Spinal cord (tissue), 10 donors: ENCODE measurements around the gene TTYH2. TPM values are rescaled to one million over a fixed set of nuclear protein-coding genes. Genes with fewer than 3 reads are reported as not detected.

Source experiments
- DNase-seq, 6 donors: peaks; one replicate each; pipeline versions ENCODE4 v3.0.0 to v3.0.0-alpha.2; 2013 to 2015; ENCODE audit warnings: low spot score in 6 of 6, low read depth in 4 of 6
- H3K27ac ChIP-seq: one replicate; pipeline ENCODE4 v1.5.1; 2013; ENCODE audit warnings: low read depth, low read length, control low read depth
- H3K27me3 ChIP-seq: one replicate; pipeline ENCODE4 v1.6.1; 2013; ENCODE audit warnings: low read length; ENCODE audit not compliant: control insufficient read depth, insufficient read depth
- H3K36me3 ChIP-seq: one replicate; pipeline ENCODE4 v1.6.1; 2013; ENCODE audit warnings: low read length; ENCODE audit not compliant: control insufficient read depth, insufficient read depth
- H3K4me1 ChIP-seq: one replicate; pipeline ENCODE4 v1.6.1; 2013; ENCODE audit warnings: low read length; ENCODE audit not compliant: control insufficient read depth, insufficient read depth
- H3K4me3 ChIP-seq: one replicate; pipeline ENCODE4 v1.5.1; 2013; ENCODE audit warnings: low read depth, low read length, control low read depth
- H3K9me3 ChIP-seq: one replicate; pipeline ENCODE4 v1.6.1; 2013; ENCODE audit warnings: low read length; ENCODE audit not compliant: control insufficient read depth, insufficient read depth
- WGBS: methylation state at CpG from one replicate; pipeline ENCODE4 v1.1.5; 2013; ENCODE audit warnings: missing lambda C conversion rate; ENCODE audit not compliant: insufficient coverage; 5-methylcytosine and 5-hydroxymethylcytosine counted together
- polyA plus RNA-seq, 2 donors: library from polyadenylated mRNA; unstranded; fragments of 120-200 nt; gene quantifications; one replicate each; pipeline ENCODE4 v1.2.1, GENCODE V29; 2013; ENCODE audit not compliant: insufficient read length in 2 of 2
- total RNA-seq, 2 donors: library from RNA; depleted of rRNA in 1 of 2; stranded (reverse); fragments of 120-200 nt in 1 of 2; fragments of >200 nt in 1 of 2; gene quantifications; one replicate each; pipeline versions ENCODE4 v1.2.3 to v1.2.4, GENCODE V29; 2013 to 2014
- donor health status: healthy.

TTYH2 gene
- total and polyA plus RNA-seq, 4 donors = 25.0 to 66.4 (median 43.4) TPM

DNA sequence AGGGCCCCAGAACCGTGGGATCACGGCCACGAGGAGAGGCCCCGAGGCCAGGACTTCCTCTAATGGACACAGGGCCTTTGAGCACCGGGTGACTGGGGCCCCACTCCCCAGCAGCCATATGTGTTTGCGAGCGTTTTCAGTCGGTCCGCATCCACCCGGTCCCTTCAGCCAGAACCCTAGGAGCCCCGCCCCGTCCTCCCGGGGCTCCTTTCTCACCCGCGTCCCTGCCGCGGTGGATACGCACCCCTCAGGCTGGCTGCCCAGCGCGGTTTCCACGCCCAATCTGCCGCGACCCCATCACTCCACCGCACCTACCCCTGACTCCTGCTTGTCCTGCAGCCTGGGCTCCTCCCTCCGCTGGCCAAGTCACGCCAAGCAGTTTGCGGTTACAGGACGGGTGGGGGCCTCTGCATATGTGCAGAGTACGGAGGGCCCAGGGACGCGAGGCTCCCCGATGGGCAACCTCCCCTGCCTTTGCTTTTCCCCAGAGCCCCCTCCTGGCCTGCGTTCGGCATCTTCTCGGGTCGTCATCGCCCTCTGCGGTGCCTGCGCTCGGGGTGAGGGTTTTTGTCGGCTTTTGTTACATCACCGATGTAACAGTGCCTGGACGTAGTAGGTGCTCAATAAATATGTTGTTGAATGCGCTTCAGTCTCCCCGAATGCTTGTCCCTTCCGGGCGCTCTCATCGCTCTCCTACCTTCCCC, 1.0 kb upstream of the TTYH2 start:
- WGBS = 14% methylated on average over 37 of the region's 48 CpGs
- H3K27me3 ChIP-seq = peaks cover 8% of the 10 kb centered on the region
- DNase-seq = peak in 1 of 6 donors; percentile 39
- peak overlapping the region; percentile 76 for H3K4me3 ChIP-seq
- H3K36me3 ChIP-seq = peaks cover 51% of the 10 kb centered on the region
- H3K4me1 ChIP-seq = peaks cover 75% of the 10 kb centered on the region
- peak overlapping the region; percentile 95 for H3K27ac ChIP-seq
- H3K9me3 ChIP-seq = no peaks in the 10 kb centered on the region

DNA sequence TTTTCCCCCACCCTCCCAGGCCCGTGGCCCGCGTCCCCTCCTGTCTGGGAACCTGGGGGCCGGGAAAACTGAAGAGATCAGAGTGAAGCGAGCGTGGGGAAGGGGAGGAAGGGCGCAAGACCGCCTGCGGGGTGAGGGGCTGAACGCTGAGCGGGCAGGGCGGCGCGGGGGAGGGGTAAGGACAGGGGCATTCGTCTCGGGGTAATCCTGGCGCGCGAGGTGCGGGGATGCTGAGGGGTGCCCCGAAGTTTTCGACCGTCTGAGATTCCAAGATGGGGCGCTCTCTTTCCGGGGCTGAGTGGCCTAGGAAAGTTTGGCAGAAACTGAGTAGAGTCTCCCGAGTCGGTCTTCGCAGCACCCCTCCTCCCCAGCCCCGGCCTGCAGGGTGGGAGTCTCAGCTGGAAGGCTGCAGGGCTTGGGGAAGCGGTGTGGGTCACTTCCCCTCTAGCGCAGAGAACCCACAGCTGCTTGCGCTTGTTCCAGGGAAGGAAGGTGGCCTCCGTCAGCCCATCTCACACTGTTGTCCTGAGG, 555 bp downstream of the TTYH2 start:
- peak in 2 of 6 donors; percentile 25 to 51 for DNase-seq
- peaks cover 46% of the 10 kb centered on the region for H3K36me3 ChIP-seq
- H3K4me1 ChIP-seq = peaks cover 87% of the 10 kb centered on the region
- H3K9me3 ChIP-seq = no peaks in the 10 kb centered on the region
- H3K27me3 ChIP-seq = peaks cover 8% of the 10 kb centered on the region
- H3K27ac ChIP-seq = peak overlapping the region; percentile 79
- 7% methylated on average over 24 of the region's 33 CpGs for WGBS
- H3K4me3 ChIP-seq = peak overlapping the region; percentile 76

DNA sequence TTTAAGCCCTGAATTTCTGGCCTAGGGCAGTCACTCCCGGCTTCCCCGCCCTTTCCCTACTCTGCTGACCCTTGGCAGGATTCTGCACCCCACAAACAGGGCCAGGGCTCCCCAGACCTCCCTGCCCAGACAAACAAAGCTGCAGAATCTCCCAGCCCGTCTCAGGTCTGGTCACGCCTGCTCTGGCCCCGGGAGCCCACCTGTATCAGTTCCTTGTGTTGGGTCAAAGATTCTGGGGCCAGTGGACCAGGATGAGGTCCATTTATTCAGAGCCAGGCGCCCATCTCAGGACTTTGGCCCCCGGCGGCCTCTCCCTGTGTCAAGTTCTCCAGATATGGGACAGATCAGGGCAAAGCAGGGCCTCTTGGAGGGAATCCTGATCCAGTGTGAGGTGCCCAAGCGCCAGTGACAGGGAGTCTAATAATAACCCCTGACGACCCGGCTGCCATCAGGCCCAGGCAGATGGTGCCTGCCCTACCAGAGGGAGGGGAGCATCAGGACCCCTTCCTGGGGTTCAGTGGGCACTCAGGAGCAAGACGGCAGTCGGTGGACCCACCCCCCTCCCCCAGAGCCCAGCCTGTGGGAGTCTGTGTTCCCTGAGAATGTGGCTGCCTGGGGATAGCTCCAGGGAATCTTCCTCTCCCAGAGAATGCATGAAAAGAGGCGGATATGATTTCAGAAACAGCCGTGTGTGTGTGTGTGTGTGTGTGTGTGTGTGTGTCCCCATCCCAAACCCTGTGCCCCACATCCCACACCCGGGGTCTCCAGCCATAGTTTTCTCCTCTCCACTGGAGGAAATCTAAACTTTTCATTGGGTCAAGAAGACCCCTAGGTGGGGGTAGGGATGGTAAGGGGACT, 1.3 kb downstream of the TTYH2 start:
- Histone ChIP-seq H3K9me3 (no peaks in the 10 kb centered on the region), H3K4me3 (peak overlapping the region; percentile 76), H3K27ac (peak overlapping the region; percentile 79), H3K27me3 (peaks cover 8% of the 10 kb centered on the region), H3K36me3 (peaks cover 46% of the 10 kb centered on the region), H3K4me1 (peaks cover 87% of the 10 kb centered on the region)
- WGBS = 50% methylated on average over 11 of the region's 16 CpGs
- no peak for DNase-seq

DNA sequence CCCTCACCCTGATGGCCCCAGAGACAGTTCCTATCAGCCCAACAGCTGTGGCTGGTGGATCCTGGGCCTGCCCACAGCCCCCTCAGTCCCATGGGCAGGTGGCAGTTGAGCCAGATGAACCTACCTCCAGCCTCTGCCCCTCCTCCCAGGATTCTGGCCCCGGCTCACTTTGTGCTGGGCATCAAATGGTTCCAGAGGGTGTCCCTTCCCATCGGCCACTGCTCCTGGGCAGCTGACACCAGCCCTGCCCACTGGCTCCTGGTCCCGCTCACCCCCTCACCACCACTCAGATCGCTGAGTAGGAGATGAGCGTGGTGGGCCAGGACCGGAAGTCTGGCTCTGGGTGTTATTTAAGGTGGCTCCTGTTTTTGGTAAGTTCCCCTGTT, 2.0 kb downstream of the TTYH2 start:
- 56% methylated on average over 1 of the region's 6 CpGs for WGBS
- H3K36me3 ChIP-seq = peaks cover 40% of the 10 kb centered on the region
- peaks cover 81% of the 10 kb centered on the region for H3K4me1 ChIP-seq
- peaks cover 8% of the 10 kb centered on the region for H3K27me3 ChIP-seq
- H3K4me3 ChIP-seq = peak overlapping the region; percentile 76
- H3K27ac ChIP-seq = peak overlapping the region; percentile 79
- no peaks in the 10 kb centered on the region for H3K9me3 ChIP-seq
- peak in 1 of 6 donors; percentile 46 for DNase-seq

DNA sequence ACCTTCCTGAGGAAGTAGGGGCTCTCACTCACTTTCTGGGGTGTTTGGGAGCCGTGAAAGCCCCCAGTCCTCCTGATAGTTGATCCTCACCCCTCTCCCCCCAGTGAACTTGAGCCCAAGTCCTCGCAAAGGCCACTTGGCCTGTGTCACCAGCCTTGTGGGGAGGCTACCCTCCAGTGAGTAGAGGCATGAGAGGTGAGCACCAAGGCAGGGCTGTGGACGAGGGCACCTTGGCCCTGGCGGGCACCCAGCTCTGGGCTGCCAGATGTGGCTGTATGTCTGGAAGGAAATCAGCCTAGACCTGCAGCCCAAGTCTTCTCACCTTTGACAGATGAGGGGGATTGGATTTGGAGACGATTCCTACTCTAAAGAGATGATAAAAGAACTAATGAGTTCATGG, 3.1 kb downstream of the TTYH2 start:
- peaks cover 71% of the 10 kb centered on the region for H3K4me1 ChIP-seq
- peaks cover 8% of the 10 kb centered on the region for H3K27me3 ChIP-seq
- H3K9me3 ChIP-seq = no peaks in the 10 kb centered on the region
- peaks cover 37% of the 10 kb centered on the region for H3K36me3 ChIP-seq
- H3K27ac ChIP-seq = no peak overlapping the region
- no peak for DNase-seq
- WGBS = 80% methylated on average over 3 of the region's 5 CpGs
- H3K4me3 ChIP-seq = no peak overlapping the region

DNA sequence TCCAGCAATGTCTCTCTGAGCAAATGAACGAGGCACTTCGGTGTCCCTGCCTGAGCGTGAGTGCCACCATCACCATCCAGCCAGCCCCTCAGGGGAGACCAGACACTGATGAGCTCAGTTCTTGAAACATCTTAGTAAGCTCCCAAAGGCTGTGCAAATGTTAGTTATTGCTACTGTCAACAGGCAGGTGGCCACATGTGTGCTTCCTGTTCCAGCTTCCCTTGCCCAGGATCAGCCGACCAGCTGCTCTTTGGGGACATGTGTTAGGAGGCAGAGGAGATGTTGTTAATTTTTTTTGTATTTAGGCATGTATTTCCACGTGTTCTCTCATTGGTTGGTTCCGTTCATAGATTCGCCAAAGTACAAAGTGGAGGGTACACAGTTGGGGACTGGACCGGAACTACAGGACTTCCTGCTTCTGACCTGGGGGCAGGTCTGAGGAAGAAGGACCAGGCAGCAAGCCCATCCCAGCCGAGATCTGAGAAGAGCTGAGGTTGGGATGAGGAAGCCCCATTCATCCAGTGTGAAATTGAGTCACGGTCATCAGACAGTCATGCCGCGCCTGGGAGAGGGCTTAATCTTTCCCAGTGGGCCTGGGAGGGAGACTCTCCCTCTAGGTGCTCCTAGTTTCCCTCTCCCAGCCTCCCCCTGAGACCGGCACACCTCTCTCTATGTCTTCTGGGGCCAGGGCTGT, 3.8 kb downstream of the TTYH2 start:
- DNase-seq = peak in 2 of 6 donors; percentile 43 to 55
- peaks cover 5% of the 10 kb centered on the region for H3K27me3 ChIP-seq
- no peaks in the 10 kb centered on the region for H3K9me3 ChIP-seq
- no peak overlapping the region for H3K27ac ChIP-seq
- H3K4me1 ChIP-seq = peaks cover 66% of the 10 kb centered on the region
- peaks cover 38% of the 10 kb centered on the region for H3K36me3 ChIP-seq
- 58% methylated on average over 12 of the region's 13 CpGs for WGBS
- no peak overlapping the region for H3K4me3 ChIP-seq

DNA sequence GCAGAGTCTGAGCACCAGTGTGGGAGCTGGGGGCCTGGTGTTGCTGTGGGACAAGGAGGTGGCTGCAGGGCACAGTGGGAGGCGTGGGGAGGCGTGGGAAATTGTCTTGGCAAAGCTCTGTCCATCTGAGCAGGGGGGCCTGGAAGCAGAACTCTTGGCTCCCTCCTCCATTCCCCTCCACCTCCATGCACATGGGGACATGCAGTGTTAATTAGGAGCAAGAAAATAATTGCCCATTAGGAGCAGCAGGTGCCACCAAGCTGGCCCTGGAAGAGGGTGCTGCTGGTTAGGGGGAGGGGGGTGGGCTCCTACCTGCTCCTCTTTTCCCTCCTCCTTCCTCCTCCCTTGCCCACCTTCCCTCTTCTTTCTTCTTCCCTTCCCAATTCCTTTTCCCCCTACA, 4.5 kb downstream of the TTYH2 start:
- Histone ChIP-seq H3K36me3 (peaks cover 41% of the 10 kb centered on the region), H3K27ac (no peak overlapping the region), H3K9me3 (no peaks in the 10 kb centered on the region), H3K4me1 (peaks cover 59% of the 10 kb centered on the region), H3K4me3 (no peak overlapping the region), H3K27me3 (no peaks in the 10 kb centered on the region)
- no CpG with 5 or more reads among the region's 2 CpGs for WGBS
- peak in 2 of 6 donors; percentile 30 to 55 for DNase-seq

DNA sequence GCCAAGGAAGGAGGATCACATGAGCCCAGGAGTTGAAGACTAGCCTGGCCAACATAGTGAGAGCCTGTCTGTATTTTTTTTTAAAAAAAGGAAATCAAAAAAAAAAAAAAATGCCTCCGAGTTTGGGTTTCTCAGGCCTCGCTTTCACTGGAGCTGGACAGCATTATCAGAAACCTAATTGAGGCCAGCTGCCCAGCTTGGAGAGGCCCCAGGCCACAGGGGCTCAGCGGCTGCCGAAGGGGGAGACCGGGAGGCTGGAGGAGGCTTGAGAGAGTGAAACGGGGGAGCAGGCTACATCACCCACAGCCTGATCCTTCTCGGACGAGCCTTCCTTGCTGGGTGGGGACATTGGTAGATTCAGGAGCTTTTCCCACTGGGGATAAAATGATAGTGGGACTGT, 5.1 kb downstream of the TTYH2 start:
- H3K27me3 ChIP-seq = no peaks in the 10 kb centered on the region
- H3K4me3 ChIP-seq = no peak overlapping the region
- peaks cover 43% of the 10 kb centered on the region for H3K36me3 ChIP-seq
- H3K4me1 ChIP-seq = peaks cover 55% of the 10 kb centered on the region
- no peak for DNase-seq
- no peak overlapping the region for H3K27ac ChIP-seq
- WGBS = 55% methylated on average over 5 of the region's 8 CpGs
- H3K9me3 ChIP-seq = no peaks in the 10 kb centered on the region

DNA sequence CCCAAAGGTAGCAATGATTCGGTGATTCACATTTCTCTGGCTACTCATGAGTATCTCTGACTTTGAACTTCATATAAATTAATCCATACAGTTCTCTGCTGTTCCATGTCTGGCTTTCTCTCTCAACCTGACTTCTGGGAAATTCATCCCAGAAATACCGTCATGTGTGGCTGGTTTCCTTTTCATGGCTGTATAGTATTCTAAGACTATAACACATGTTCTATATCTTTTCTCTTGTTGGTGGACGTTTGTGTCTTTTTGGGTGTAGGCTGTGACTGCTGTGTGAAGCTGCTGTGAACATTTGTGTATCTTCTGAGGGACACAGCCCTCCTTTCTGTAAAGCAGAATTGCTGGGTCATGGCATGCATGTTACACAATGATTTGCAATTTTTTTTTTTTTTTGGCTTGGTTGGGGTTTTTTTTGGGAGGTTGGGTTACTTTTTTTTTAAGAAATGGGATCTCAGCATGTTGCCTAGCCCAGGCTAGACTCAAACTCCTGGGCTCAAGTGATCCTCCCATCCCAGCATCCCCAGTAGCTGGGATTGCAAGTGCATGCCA, 6.3 kb downstream of the TTYH2 start:
- Histone ChIP-seq H3K4me1 (peaks cover 43% of the 10 kb centered on the region), H3K36me3 (peaks cover 54% of the 10 kb centered on the region), H3K9me3 (no peaks in the 10 kb centered on the region), H3K27ac (no peak overlapping the region), H3K27me3 (no peaks in the 10 kb centered on the region), H3K4me3 (no peak overlapping the region)
- 100% methylated on average over 1 of the region's 3 CpGs for WGBS
- no peak for DNase-seq
